ENCODE data around the gene KCNJ4.
"Not testable (repeated sequence)": the region's sequence is repeated elsewhere in the genome, so short reads cannot be mapped to it uniquely, and the experiment has no call there.

- not testable (repeated sequence) for TF ChIP-seq ZFX (IDR thresholded peaks at IDR 0.05; ENCODE audit: borderline replicate concordance); CTCF (IDR thresholded peaks at IDR 0.05)
These were observed 66.2 kb downstream of the KCNJ4 start for GRCh38 chr22:38388506-38389427.
